Gastroesophageal sphincter (tissue), 3 donors: Measurements from ENCODE around the gene SLC1A3.

Source experiments
- CTCF ChIP-seq, 4 experiments: fragments of 200-600 bp in 2 of 4; fragments of 450-650 bp in 2 of 4; sonication (generic) in 1 of 4; IDR thresholded peaks; one replicate each; pipeline ENCODE4 v1.5.1; 2017 to 2019; ENCODE audit warnings: antibody characterized with exemption in 4 of 4, mild to moderate bottlenecking in 2 of 4, moderate library complexity in 2 of 4
- POLR2A ChIP-seq, 2 donors: fragments of 450-650 bp; IDR thresholded peaks; one replicate each; pipeline ENCODE4 v1.6.1; 2017; ENCODE audit warnings: antibody characterized with exemption in 2 of 2, mild to moderate bottlenecking in 2 of 2, moderate library complexity in 1 of 2

GRCh38 chr5:36638056-36638455 lies 31.6 kb downstream of the SLC1A3 start:
- TF ChIP-seq POLR2A (IDR thresholded peaks at IDR 0.05) (no peak), CTCF (IDR thresholded peaks at IDR 0.05) (no peak)
